ENCODE measurements around the gene COL6A1. TPM values are rescaled to one million over a fixed set of nuclear protein-coding genes. Genes with fewer than 3 reads are reported as not detected.
"Not testable (repeated sequence)": the region's sequence is repeated elsewhere in the genome, so short reads cannot be mapped to it uniquely, and the experiment has no call there.

COL6A1 gene
- total RNA-seq, 1 experiment from 2014 or later: 33.4 TPM

GRCh38 chr21:45951676-45952075, 29.9 kb upstream of the COL6A1 start:
- no peak overlapping the region for H3K27ac Mint-ChIP-seq (ENCODE audit: unreplicated experiment)
- H3K27me3 ChIP-seq (replicated peaks; ENCODE audit: control insufficient read depth, insufficient read depth, low read length): no peaks in the 10 kb centered on the region
- peaks cover 3% of the 10 kb centered on the region; the same call in 1 of the 2 replicates for H3K4me1 ChIP-seq
- no peak for TF ChIP-seq CTCF (IDR thresholded peaks at IDR 0.05; ENCODE audit: insufficient read depth in 1 of 2, low read depth in 1 of 2, low read length in 1 of 2, severe bottlenecking in 1 of 2, unreplicated experiment in 1 of 2)
- no peak overlapping the region for H3K4me3 ChIP-seq (ENCODE audit: low read depth, low read length)
- no peaks in the 10 kb centered on the region for H3K9me3 Mint-ChIP-seq (ENCODE audit: unreplicated experiment)
- no peak for DNase-seq
- no peak overlapping the region for H3K4me3 Mint-ChIP-seq (ENCODE audit: unreplicated experiment)
- peaks cover 7% of the 10 kb centered on the region for H3K27me3 Mint-ChIP-seq (ENCODE audit: insufficient read depth, unreplicated experiment)
- intact Hi-C loops (cut with micrococcal nuclease; ENCODE audit: unreplicated experiment): no loop called here
- H3K36me3 ChIP-seq (ENCODE audit: control insufficient read depth, insufficient read depth, low read length): no peaks in the 10 kb centered on the region
- H3K4me1 Mint-ChIP-seq (ENCODE audit: low read depth, unreplicated experiment): no peaks in the 10 kb centered on the region
- no TSS peak for BruUV-seq (replicated peaks)
- POLR2A ChIA-PET: no interaction called here
- no peaks in the 10 kb centered on the region for H3K9me3 ChIP-seq
- CTCF ChIA-PET: no interaction called here
- H3K36me3 Mint-ChIP-seq (ENCODE audit: insufficient read depth, unreplicated experiment): no peaks in the 10 kb centered on the region

- CTCF ChIA-PET; DNase-seq; H3K36me3 ChIP-seq (ENCODE audit: control insufficient read depth, insufficient read depth, low read length); H3K9me3 Mint-ChIP-seq (ENCODE audit: unreplicated experiment); H3K4me3 ChIP-seq (ENCODE audit: low read depth, low read length); H3K27me3 ChIP-seq (replicated peaks; ENCODE audit: control insufficient read depth, insufficient read depth, low read length); BruUV-seq (replicated peaks); H3K4me1 Mint-ChIP-seq (ENCODE audit: low read depth, unreplicated experiment); H3K27ac Mint-ChIP-seq (ENCODE audit: unreplicated experiment); intact Hi-C loops (cut with micrococcal nuclease; ENCODE audit: unreplicated experiment); H3K36me3 Mint-ChIP-seq (ENCODE audit: insufficient read depth, unreplicated experiment); H3K4me3 Mint-ChIP-seq (ENCODE audit: unreplicated experiment); H3K27me3 Mint-ChIP-seq (ENCODE audit: insufficient read depth, unreplicated experiment); POLR2A ChIA-PET; H3K4me1 ChIP-seq; H3K9me3 ChIP-seq: not testable (repeated sequence)
These were observed 29.0 kb upstream of the COL6A1 start for GRCh38 chr21:45952527-45952926.

GRCh38 chr21:45952974-45953373, 28.6 kb upstream of the COL6A1 start:
- no peak for DNase-seq

More at GRCh38 chr21:45952974-45953373, 28.6 kb upstream of the COL6A1 start:
- H3K4me3 ChIP-seq (ENCODE audit: low read depth, low read length): no peak overlapping the region
- no peak overlapping the region for H3K27ac Mint-ChIP-seq (ENCODE audit: unreplicated experiment)
- H3K9me3 ChIP-seq: no peaks in the 10 kb centered on the region
- no peaks in the 10 kb centered on the region for H3K36me3 ChIP-seq (ENCODE audit: control insufficient read depth, insufficient read depth, low read length)
- ChIA-PET CTCF (no interaction called here), POLR2A (no interaction called here)
- no peak overlapping the region for H3K4me3 Mint-ChIP-seq (ENCODE audit: unreplicated experiment)
- peaks cover 7% of the 10 kb centered on the region for H3K27me3 Mint-ChIP-seq (ENCODE audit: insufficient read depth, unreplicated experiment)
- BruUV-seq (replicated peaks): no TSS peak
- H3K27me3 ChIP-seq (replicated peaks; ENCODE audit: control insufficient read depth, insufficient read depth, low read length): no peaks in the 10 kb centered on the region
- peaks cover 3% of the 10 kb centered on the region; the same call in 1 of the 2 replicates for H3K4me1 ChIP-seq
- no peak for TF ChIP-seq CTCF (IDR thresholded peaks at IDR 0.05; ENCODE audit: insufficient read depth in 1 of 2, low read depth in 1 of 2, low read length in 1 of 2, severe bottlenecking in 1 of 2, unreplicated experiment in 1 of 2)
- intact Hi-C loops (cut with micrococcal nuclease; ENCODE audit: unreplicated experiment): no loop called here
- no peaks in the 10 kb centered on the region for H3K4me1 Mint-ChIP-seq (ENCODE audit: low read depth, unreplicated experiment)
- H3K9me3 Mint-ChIP-seq (ENCODE audit: unreplicated experiment): no peaks in the 10 kb centered on the region
- H3K36me3 Mint-ChIP-seq (ENCODE audit: insufficient read depth, unreplicated experiment): no peaks in the 10 kb centered on the region

Measured in Caco-2 (cell line).